Measurements from ENCODE around the gene RMRP. TPM values are rescaled to one million over a fixed set of nuclear protein-coding genes. Genes with fewer than 3 reads are reported as not detected.

Gene RMRP
- total RNA-seq, 4 donors from 2014 or later: 1,650 to 4,855 (median 3,807) TPM

DNA sequence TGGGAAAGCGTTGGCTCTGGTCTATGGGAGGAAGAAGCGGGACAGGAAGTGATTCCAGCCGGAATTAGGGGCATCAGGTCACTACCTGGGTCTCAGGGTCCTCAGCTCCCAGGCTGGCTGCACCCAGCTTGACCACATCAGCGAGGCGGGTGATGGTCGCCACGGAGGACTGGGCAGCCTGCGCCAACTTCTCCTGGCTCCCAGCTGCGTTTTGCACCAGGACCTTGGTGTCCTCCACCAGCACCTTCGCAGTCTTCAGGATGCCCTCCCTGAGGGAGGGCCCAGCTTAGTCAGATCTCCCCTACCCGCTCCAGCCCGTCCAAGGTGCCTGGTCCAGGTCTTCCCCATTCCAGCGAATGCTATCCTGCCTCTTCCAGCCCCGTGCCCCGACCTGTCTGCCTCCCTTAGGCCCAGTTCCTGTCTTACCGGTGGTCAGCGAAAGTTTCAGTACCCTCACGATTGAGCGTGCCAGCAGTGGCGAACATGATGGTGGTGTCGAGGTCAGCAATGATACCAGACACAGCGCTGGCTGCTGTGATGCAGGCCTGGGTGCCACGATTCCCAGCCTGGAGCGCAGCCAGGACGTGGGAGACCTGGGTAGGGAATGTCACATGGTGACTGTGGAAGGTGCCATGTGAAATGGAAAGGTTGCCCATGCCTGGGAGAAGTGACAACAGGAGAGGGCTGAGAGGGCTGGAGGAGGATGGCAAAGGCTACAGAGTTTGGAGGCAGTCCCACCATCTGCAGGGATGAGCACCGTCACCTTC is 46.3 kb upstream of the RMRP start:
- H3K36me3 ChIP-seq: peaks cover 13 to 100% of the 10 kb centered on the region in 2 donors

GRCh38 chr9:35702696-35703095 is 44.9 kb upstream of the RMRP start:
- no peaks in the 10 kb centered on the region for H3K9me3 ChIP-seq
- no peaks in the 10 kb centered on the region for H3K27me3 ChIP-seq
- TF ChIP-seq CTCF (IDR thresholded peaks at IDR 0.05) (no peak), POLR2A (IDR thresholded peaks at IDR 0.05) (no peak), EP300 (IDR thresholded peaks at IDR 0.05) (no peak), POLR2AphosphoS5 (IDR thresholded peaks at IDR 0.05) (no peak)
- ATAC-seq: no peak
- peaks cover 0 to 16% (median 1%) of the 10 kb centered on the region in 3 donors for H3K4me1 ChIP-seq
- peak overlapping the region in 3 of 4 donors; percentile 96 to 99 (median 98) for H3K27ac ChIP-seq
- no peak overlapping the region for H3K4me3 ChIP-seq
- H3K36me3 ChIP-seq: peaks cover 12 to 100% of the 10 kb centered on the region in 2 donors
- WGBS, 2 donors (ENCODE audit: low coverage in 1 of 2): 100% methylated on average over 2 of the region's 7 CpGs; no CpG with 5 or more reads in 1 of the 2 donors

More for the DNA sequence above, 46.3 kb upstream of the RMRP start:
- peak; percentile 14 for TF ChIP-seq POLR2AphosphoS5 (IDR thresholded peaks at IDR 0.05)
- no peak for TF ChIP-seq EP300 (IDR thresholded peaks at IDR 0.05)
- Histone ChIP-seq H3K4me3 (no peak overlapping the region), H3K27me3 (no peaks in the 10 kb centered on the region), H3K9me3 (no peaks in the 10 kb centered on the region), H3K27ac (peak overlapping the region in 3 of 4 donors; percentile 96 to 99 (median 98)), H3K4me1 (peaks cover 0 to 2% (median 0%) of the 10 kb centered on the region in 3 donors)
- ATAC-seq: no peak
- WGBS, 2 donors (ENCODE audit: low coverage in 1 of 2): 79 to 83% methylated on average over 6 to 10 of the region's 26 CpGs

DNA sequence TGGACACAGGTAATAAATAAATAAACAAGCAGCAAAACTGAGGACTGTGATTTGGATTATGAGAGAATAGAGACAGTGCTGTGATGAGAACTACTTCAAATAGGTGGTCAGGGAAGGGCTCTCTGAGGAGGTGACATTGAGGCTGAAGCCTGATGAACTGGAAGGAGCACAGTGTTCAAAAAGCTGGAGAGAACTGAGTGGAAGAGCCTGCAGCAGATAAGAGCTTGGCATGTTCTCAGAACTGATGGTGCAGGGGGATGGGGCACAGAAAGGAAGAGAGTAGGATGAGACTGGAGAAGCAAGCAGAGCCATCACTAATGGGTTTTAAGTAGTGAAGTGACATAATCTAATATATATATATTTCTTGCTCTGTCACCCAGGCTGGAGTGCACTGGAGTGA is 43.1 kb upstream of the RMRP start:
- Histone ChIP-seq H3K27ac (peak overlapping the region in 3 of 4 donors; percentile 96 to 99 (median 98)), H3K4me3 (no peak overlapping the region), H3K4me1 (peaks cover 4 to 34% (median 18%) of the 10 kb centered on the region in 3 donors), H3K9me3 (no peaks in the 10 kb centered on the region), H3K27me3 (no peaks in the 10 kb centered on the region), H3K36me3 (peaks cover 4 to 100% of the 10 kb centered on the region in 2 donors)
- no peak for TF ChIP-seq EP300 (IDR thresholded peaks at IDR 0.05)
- TF ChIP-seq POLR2A (IDR thresholded peaks at IDR 0.05): no peak
- no peak for TF ChIP-seq POLR2AphosphoS5 (IDR thresholded peaks at IDR 0.05)
- no peak for TF ChIP-seq CTCF (IDR thresholded peaks at IDR 0.05)
- no peak for ATAC-seq

GRCh38 chr9:35700031-35700430 is 42.2 kb upstream of the RMRP start:
- Histone ChIP-seq H3K27me3 (no peaks in the 10 kb centered on the region), H3K4me1 (peaks cover 4 to 43% (median 24%) of the 10 kb centered on the region in 3 donors), H3K4me3 (no peak overlapping the region), H3K36me3 (peaks cover 3 to 92% of the 10 kb centered on the region in 2 donors), H3K27ac (peak overlapping the region; percentile 96 to 99 (median 98)), H3K9me3 (no peaks in the 10 kb centered on the region)
- WGBS, 2 donors (ENCODE audit: low coverage in 1 of 2): 50 to 60% methylated on average over 2 to 5 of the region's 11 CpGs
- TF ChIP-seq EP300 (IDR thresholded peaks at IDR 0.05) (no peak), CTCF (IDR thresholded peaks at IDR 0.05) (no peak), POLR2AphosphoS5 (IDR thresholded peaks at IDR 0.05) (no peak), POLR2A (IDR thresholded peaks at IDR 0.05) (no peak)
- ATAC-seq: no peak

DNA sequence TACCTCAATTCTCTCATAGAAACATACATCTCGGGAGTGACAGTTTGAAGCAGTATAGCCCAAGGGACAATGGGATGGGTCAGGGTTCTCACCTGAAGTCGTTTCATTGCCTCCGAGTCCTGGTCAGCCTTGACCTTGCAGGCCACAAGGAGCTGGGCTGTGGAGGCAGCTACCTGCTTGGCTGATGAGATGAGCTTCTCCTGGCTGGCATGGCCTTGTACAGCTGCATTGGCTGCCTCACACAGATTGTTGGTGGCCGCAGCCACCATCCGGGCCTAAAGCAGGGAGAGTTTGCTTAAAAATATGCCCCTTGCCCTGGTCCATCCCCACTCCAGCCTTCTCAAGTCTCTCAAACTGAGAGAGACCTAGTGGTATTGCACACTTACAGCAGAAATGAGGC is 40.4 kb upstream of the RMRP start:
- peaks cover 0 to 74% of the 10 kb centered on the region in 2 donors for H3K36me3 ChIP-seq
- peaks cover 4 to 54% (median 25%) of the 10 kb centered on the region in 3 donors for H3K4me1 ChIP-seq
- no peaks in the 10 kb centered on the region for H3K9me3 ChIP-seq
- no peak overlapping the region for H3K4me3 ChIP-seq
- no peak for ATAC-seq
- WGBS, 2 donors (ENCODE audit: low coverage in 1 of 2): 88% methylated on average over 5 of the region's 5 CpGs; no CpG with 5 or more reads in 1 of the 2 donors
- TF ChIP-seq CTCF (IDR thresholded peaks at IDR 0.05): no peak
- no peak for TF ChIP-seq EP300 (IDR thresholded peaks at IDR 0.05)
- no peak for TF ChIP-seq POLR2A (IDR thresholded peaks at IDR 0.05)
- TF ChIP-seq POLR2AphosphoS5 (IDR thresholded peaks at IDR 0.05): no peak
- H3K27ac ChIP-seq: peak overlapping the region; percentile 96 to 99 (median 98)
- H3K27me3 ChIP-seq: no peaks in the 10 kb centered on the region
